Stimulated activated CD4-positive, alpha-beta T cell treated with anti-CD3 and anti-CD28 coated beads, Interleukin-1b, Interleukin-23, amount 100 ng/mL, for 48 hours (primary cell): ENCODE results near the gene RPIA.
"Not testable (repeated sequence)": the region's sequence is repeated elsewhere in the genome, so short reads cannot be mapped to it uniquely, and the experiment has no call there.

Experiments
- DNase-seq: peaks from one replicate; pipeline ENCODE4 v3.0.0-alpha.2; 2020

RPIA gene

GRCh38 chr2:88691339-88692183 lies at the start of gene RPIA:
Gene RPIA (plus strand): TSS chr2:88691673. CDS start chr2:88691699, 26 bp downstream.
- DNase-seq = peak; percentile 99

GRCh38 chr2:88642278-88642677 lies 49.2 kb upstream of the RPIA start:
- no peak for DNase-seq

- not testable (repeated sequence) for DNase-seq
Observed at GRCh38 chr2:88645291-88645882, 46.1 kb upstream of the RPIA start.

- DNase-seq = no peak
Observed at GRCh38 chr2:88651646-88652045, 39.8 kb upstream of the RPIA start.

- DNase-seq = no peak
Observed at GRCh38 chr2:88654714-88655113, 36.8 kb upstream of the RPIA start.

GRCh38 chr2:88656690-88657089 lies 34.8 kb upstream of the RPIA start:
- DNase-seq = no peak

- no peak for DNase-seq
Observed at GRCh38 chr2:88657131-88657530, 34.3 kb upstream of the RPIA start.

GRCh38 chr2:88658326-88658725 lies 33.1 kb upstream of the RPIA start:
- DNase-seq = no peak

GRCh38 chr2:88658881-88659537 lies 32.5 kb upstream of the RPIA start:
- no peak for DNase-seq

- DNase-seq = no peak
Observed at GRCh38 chr2:88659538-88659915, 31.9 kb upstream of the RPIA start.

- no peak for DNase-seq
Observed at GRCh38 chr2:88660622-88661021, 30.9 kb upstream of the RPIA start.

- DNase-seq = no peak
Observed at GRCh38 chr2:88666576-88666975, 24.9 kb upstream of the RPIA start.

- no peak for DNase-seq
Observed at GRCh38 chr2:88667219-88667618, 24.3 kb upstream of the RPIA start.

- DNase-seq = no peak
Observed at GRCh38 chr2:88668862-88669261, 22.6 kb upstream of the RPIA start.

GRCh38 chr2:88669482-88670214 lies 21.8 kb upstream of the RPIA start:
- DNase-seq = no peak

- DNase-seq = no peak
Observed at GRCh38 chr2:88671786-88672427, 19.6 kb upstream of the RPIA start.

GRCh38 chr2:88673363-88673762 lies 18.1 kb upstream of the RPIA start:
- no peak for DNase-seq

- DNase-seq = no peak
Observed at GRCh38 chr2:88680266-88680902, 11.1 kb upstream of the RPIA start.

GRCh38 chr2:88680916-88681315 lies 10.6 kb upstream of the RPIA start:
- DNase-seq = no peak

GRCh38 chr2:88683160-88684021 lies 8.1 kb upstream of the RPIA start:
- DNase-seq = no peak

GRCh38 chr2:88684519-88684918 lies 7.0 kb upstream of the RPIA start:
- DNase-seq = no peak
